ENCODE measurements around the gene NOXRED1. TPM values are rescaled to one million over a fixed set of nuclear protein-coding genes. Genes with fewer than 3 reads are reported as not detected.

The NOXRED1 gene
- total RNA-seq (2022; extraction: Qiagen RNA extraction) = 0.05 to 0.08 TPM (median 0.05 TPM) in 4 of 5 replicates, not detected in the other

GRCh38 chr14:77423423-77423822 lies at the start of gene NOXRED1:
Gene NOXRED1 (minus strand): TSS chr14:77423523. CDS start chr14:77422889, 634 bp downstream.

GRCh38 chr14:77457522-77458248 lies 34.4 kb upstream of the NOXRED1 start, which contains the start of the genes AHSA1 and VIPAS39:
Gene AHSA1 (plus strand): TSS chr14:77458093. CDS start chr14:77458190, 97 bp downstream.
Gene VIPAS39 (minus strand): TSS chr14:77457601. CDS start chr14:77454102, 3,499 bp downstream.

GRCh38 chr14:77376771-77377501 lies 46.4 kb downstream of the NOXRED1 start, which contains the start of the genes SAMD15 and TMED8:
Gene SAMD15 (plus strand): TSS chr14:77377379. CDS start chr14:77377419, 40 bp downstream.
Gene TMED8 (minus strand): TSS chr14:77377094. CDS start chr14:77377053, 41 bp downstream.

Other genes starting within 250 kb of the NOXRED1 start
- gene TMEM63C, start 241.7 kb downstream of the NOXRED1 start, total RNA-seq (2022; extraction: Qiagen RNA extraction) = 7.5 to 8.2 TPM (median 7.9 TPM) in 5 replicates
- gene NGB, start 152.3 kb downstream of the NOXRED1 start, total RNA-seq (2022; extraction: Qiagen RNA extraction) = not detected in 5 replicates
- gene POMT2, start 102.6 kb downstream of the NOXRED1 start, total RNA-seq (2022; extraction: Qiagen RNA extraction) = 23.1 to 30.7 TPM (median 27.5 TPM) in 5 replicates
- gene GSTZ1, start 102.5 kb downstream of the NOXRED1 start, total RNA-seq (2022; extraction: Qiagen RNA extraction) = 31.7 to 35.9 TPM (median 33.3 TPM) in 5 replicates
- gene TMED8, start 46.4 kb downstream of the NOXRED1 start, total RNA-seq (2022; extraction: Qiagen RNA extraction) = 4.4 to 7.0 TPM (median 6.0 TPM) in 5 replicates
- gene SAMD15, start 46.1 kb downstream of the NOXRED1 start, total RNA-seq (2022; extraction: Qiagen RNA extraction) = 1.4 to 3.1 TPM (median 1.5 TPM) in 5 replicates
- 12.2 to 14.7 TPM (median 13.5 TPM) in 5 replicates for gene VIPAS39, start 34.1 kb upstream of the NOXRED1 start, total RNA-seq (2022; extraction: Qiagen RNA extraction)
- gene AHSA1, start 34.6 kb upstream of the NOXRED1 start, total RNA-seq (2022; extraction: Qiagen RNA extraction) = 207 to 243 TPM (median 225 TPM) in 5 replicates
- gene ISM2, start 75.3 kb upstream of the NOXRED1 start, total RNA-seq (2022; extraction: Qiagen RNA extraction) = 0.29 to 0.44 TPM (median 0.43 TPM) in 5 replicates
- gene SPTLC2, start 193.1 kb upstream of the NOXRED1 start, total RNA-seq (2022; extraction: Qiagen RNA extraction) = 27.7 to 39.8 TPM (median 34.9 TPM) in 5 replicates